Measurements from ENCODE around the gene CLEC19A.

GRCh38 chr16:19285431-19285830, at the start of gene CLEC19A:
- TF ChIP-seq CTCF (conservative IDR thresholded peaks at IDR 0.05) (no peak), EZH2 (IDR thresholded peaks at IDR 0.05; ENCODE audit: low read depth) (no peak)

All from PC-9 (cell line).